NCI-H526 (cell line): Measurements from ENCODE around the gene GRAMD4.

Source experiments
- DNase-seq, 2 experiments: peaks; one replicate each; lab custom pipeline; 2025; lab: John Stamatoyannopoulos, UW

GRAMD4 gene

DNA sequence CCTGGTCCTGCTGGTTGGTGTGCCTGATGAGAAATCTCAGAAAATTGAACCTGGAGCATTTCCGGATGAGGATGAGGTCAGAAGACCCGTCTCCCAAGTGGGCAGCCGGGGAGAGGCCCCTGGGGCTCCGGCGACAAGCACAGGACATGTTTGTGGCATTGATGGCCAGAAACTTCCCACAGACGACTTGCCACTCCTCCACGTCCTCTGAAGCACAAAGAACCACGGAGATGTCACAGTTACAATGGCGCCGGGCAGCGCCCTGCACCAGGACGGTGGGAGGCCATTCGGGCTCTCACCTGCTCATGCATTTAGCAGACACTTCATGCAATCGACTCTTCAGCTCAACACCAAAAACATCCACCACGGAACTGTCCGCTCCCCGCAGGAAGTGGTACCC lies 71.4 kb downstream of the GRAMD4 start:
- no peak for DNase-seq

DNA sequence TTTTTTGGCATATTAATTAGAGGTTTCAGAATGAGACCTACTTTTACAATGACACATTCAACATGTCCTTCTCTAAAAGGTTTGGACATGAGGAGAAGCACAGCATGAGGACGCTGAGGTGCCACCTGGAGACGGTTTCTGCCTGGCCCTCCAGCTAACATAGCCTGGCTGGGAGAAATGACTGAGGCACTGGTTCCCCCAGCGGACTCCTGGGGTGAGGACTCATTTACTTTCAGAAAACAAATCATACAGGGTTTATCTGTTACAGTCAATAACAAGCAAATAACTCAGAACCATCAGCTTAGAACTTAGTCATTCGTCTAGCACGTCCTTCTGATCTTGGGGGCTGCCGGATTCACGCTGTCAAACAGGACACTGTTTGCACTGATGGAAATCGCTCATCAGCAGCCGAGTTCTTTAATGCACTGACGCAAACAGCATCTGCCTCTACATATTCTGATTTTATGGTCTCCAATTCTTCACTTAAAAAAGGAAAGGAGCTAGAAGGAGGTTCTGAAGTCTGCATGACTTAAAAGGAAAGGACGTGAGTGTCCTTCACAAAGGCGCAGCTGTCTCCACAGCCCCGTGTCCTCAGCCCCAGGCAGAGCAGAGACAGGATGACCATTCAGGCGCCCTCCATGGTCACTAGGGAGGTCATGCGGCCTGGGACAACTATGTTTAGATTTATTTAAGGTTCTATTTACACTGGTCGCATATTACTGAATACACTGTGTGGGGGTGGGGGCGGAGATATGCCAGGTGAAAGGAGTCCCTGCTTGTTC lies 73.6 kb downstream of the GRAMD4 start:
- no peak for DNase-seq

DNA sequence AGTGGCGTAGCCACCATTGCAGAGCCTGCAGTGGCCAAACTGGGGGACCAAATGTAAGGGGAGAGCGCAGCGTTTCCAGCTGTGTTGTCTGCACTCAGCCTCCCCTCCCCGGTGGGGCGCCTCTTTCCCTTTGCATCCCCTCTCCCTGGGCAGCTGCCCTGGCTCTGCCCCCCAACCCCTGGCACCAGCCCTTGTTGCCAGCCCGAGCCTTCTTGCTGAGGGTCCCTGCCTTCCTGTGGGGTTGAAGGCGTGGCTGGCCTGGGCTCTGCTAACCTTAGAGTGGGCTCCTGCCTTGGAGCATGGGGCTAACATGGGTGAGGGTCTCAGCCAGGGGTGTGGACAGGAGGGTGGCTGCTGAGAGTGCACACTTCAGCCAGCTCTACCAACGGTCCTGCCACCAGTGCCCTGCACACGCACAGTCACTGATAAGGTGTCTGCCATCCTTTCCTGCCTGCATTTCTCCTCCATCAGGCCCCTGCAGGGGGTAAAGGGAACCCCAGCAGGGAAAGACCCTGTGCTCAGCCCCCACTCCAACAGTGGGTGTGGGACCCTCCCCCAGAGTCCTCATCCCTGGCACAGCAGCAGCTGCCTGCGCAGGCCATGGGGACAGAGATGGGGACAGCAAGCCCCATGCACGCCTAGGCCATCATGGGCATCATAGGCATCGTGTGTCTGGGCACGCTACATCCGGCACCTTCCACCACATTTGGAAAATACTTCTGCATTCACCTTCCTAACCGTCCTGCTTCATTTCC lies 74.4 kb downstream of the GRAMD4 start:
- DNase-seq, result no peak

DNA sequence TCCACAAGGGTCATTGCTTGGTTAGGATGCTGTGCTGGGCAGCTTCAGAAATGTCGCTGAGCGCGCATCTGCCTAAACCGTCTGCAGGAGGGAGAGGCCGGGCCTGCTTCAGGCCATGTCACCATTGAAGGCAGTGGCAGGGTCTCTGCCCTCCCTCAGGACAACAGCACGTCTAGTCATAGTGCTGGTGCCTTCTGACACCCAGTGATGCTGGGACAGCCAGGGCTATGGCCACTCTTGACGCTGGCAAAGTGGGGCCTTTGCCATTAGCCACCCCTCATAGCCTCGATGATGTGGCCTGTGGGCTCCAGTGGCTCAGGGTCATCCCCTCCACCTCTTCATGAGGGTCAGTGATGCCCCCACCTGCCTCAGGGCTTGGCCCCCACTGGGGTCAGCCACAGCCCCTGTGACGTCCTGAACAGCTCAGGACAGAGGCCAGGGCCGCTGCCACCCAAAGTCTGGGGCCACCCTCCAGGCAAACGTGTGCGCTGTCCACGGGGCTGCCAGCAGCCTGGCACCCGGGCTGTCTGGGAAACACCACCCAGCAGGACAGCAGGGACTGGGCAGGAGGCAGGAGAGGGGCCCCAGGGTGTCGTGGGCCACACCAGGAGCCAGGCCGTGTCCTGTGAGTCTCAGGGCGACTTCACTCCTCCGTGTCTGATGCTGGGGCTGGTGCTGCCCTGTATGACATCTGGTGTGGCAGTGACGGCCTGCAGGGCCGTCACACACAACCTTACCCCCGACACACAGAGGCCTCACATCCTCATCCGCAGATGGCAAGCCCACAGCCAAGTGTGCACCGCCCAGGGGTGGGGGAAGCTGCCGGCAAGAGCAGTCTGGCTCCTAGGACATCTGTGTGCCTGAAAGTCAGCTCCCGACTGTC lies 75.4 kb downstream of the GRAMD4 start:
- no peak for DNase-seq

DNA sequence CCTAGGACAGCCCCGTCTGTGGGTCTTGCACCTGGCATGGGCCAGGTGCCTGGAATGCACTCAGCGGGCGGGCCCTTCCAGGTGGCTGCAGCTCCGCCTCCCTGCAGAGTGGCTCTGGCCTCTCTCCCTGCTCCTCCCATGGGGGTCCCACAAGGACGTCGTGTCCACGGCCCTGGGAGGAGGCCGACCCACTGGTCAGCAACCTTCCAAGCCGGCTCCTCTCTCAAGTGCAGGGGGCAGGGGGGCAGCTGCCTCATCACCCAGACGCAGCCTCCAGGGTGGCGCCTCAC lies 76.0 kb downstream of the GRAMD4 start:
- DNase-seq, result no peak

DNA sequence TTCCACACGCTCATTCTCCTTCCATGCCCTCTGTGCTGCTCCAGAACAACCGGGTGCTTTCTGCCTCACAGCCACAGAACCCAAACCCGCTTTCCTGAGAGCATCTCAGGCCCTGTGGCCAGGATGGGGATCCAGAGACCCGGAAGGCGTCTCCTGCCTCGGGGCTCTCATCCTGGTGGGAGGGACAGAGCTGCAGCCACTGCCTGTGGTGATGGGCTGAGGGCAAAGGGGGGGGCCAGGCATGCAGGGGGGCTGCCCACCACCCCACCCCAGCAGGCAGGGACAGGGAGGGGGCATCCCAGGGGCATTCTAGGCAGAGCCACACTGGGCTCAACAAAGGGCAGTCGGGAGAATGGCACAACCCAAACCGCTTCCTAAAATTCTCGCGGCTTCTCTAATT lies 76.4 kb downstream of the GRAMD4 start:
- no peak for DNase-seq

DNA sequence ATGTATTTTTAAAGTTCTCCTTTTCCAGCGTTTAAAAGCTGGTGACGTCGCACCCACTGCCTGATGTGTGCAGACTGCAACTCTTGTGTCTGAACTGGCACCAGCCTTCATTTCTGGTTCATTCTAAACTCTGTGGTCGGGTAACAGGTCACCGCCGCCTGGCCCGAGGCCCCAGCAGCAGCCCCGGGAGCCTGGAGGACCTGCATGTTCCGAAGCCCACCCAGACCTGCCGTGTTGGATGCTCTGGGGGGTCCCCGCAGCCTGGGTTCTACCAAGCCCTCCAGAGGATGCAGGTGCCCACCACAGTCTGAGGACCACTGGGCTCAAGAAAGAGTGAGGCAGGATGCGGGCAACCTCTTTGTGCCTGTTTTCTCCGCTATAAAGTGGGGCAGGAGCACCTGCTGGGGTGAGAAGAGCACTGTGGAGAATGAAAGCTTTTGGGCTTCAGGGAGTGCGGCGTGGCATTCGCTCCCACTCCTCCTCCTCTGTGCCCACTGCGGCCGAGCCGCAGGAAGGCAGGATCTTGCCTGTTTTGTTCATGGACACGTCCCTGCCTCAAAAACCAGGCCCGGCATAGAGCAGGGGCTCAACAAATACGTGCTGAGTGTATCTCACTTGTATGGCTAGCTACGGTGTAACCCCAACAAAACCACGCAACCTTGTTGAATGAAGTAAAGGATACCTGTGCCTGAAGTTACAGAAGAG lies 77.8 kb downstream of the GRAMD4 start:
- DNase-seq, result no peak

DNA sequence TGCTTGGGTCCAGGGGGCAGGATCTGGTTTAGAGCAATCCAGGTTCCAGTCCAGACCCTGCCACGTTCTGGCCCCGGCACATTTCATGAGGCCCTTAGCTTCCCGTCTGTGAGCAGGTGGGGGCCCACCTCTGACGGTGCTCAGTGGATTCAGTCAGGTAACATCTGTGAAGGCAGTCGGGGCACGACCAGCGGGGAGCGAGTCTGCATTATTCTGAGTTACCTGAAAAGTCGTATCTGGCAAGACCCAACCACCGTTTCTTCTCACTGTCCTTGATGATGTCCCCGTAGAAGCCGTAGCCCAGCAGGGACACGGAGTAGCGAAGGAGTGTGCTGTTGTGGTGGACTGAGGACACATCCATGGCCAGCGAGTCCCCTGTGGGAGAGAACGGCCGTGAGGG lies 78.9 kb downstream of the GRAMD4 start:
- no peak for DNase-seq

DNA sequence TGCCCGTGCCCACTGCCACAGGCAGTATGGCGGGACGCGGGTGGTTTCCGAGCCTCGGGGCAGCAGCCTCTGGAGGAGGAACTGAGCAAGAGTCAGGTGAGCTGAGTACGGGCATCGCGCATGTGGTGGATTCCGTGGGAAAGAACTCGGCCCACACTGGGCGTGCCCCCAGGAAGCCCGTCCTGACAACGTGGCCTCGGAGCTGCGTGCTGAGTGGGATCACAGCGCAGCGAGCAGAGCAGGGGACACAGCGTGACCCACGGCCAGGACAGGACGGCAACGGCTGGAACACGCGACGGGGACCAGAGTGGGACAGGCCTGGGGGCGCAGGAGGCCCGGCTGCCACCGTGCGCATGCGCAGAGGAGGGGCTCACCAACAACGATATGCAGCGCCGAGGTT lies 81.1 kb downstream of the GRAMD4 start:
- DNase-seq, result no peak

DNA sequence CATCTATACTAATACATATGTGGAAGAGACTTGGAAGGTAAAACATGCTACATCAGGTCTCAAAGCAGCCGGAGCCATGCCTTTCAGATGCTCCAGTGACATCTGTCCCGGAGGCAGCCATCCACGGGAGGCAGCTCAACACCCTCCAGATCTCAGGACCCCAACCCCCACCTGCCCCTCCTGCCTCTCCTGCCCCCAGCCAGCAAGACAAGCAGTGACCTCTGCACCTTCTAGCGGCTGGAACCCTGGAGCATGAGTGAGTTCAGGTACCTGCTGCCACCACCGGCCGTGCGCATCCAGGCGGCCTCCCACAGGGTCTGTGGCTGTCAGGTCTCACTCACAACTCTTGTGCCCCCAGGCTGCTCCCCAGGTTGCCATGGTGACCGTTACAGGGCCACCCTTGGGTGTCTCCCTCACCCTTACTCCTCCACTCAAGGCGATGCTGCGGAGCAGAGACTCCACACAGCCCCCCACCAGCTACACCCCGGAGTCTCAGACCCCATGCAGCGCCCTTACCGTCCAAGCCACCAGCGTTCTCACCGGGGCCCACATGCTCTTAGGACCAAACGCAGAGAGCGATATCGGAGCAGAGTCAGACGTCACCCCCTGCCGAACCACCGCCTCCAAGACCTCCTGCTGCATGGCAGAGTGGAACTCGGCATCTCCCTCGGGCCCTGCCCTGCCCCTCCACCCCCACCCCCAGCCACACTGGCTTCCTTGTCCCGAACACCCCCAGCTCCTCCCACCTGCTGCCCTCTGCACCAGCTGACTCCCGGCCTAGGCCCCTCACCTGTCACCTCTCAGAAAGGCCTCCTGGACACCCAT lies 83.2 kb downstream of the GRAMD4 start:
- no peak for DNase-seq

DNA sequence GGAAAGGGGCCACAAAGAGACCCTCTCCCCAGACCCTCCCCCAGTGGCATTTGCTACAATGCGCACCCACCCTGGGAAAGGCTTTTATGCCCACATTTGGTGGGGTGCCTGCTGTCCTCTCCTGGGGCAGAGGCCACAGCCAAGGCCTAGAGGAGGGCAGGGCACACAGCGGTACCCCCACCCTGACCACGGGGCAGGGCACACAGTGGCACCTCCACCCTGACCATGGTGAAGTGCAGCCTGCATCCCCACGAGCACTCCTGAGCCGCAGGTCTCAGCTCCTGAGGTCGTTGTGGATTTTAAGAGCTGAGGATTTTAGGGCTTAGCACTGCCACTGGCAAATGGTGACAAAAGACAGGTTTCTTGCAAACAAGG lies 83.8 kb downstream of the GRAMD4 start:
- no peak for DNase-seq

DNA sequence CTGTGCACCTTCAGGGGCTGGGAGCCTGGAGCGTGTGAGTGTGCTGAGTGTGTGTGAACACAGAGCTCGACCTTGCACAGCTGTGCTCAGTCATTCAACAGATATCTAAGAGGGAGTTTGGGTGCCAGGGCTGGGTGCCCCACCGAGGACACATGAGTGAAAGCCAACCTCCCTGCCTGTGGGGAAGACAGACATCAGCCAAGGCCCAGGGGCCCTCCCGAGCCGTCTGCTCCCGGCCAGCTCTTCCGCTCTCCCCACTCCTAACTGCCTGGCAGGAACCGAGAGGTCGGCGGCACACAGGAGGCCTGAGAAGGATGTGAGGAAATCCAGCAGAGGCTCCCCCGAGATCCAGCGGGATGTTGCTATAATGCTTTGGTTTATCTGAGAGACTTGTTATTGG lies 85.9 kb downstream of the GRAMD4 start:
- no peak for DNase-seq

DNA sequence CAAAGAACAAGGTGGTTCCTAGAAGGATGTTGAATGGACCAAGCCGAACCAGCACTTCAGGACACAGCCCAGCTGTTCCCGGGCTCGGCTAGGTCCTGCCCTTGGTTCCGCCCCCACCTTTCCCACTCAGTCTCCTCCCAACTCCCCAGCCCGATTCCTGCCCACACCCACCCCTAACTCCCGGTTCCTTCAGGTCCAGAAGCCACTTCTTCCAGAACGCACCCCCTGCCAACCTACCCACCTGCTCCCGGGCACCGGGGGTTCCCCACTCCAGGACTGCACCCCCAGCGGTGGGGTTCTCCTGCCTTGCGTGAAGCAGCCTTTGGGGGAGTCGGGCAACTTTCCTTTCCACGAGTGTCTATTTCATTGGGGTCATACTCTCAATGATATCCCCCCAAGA lies 87.1 kb downstream of the GRAMD4 start:
- DNase-seq, result no peak

DNA sequence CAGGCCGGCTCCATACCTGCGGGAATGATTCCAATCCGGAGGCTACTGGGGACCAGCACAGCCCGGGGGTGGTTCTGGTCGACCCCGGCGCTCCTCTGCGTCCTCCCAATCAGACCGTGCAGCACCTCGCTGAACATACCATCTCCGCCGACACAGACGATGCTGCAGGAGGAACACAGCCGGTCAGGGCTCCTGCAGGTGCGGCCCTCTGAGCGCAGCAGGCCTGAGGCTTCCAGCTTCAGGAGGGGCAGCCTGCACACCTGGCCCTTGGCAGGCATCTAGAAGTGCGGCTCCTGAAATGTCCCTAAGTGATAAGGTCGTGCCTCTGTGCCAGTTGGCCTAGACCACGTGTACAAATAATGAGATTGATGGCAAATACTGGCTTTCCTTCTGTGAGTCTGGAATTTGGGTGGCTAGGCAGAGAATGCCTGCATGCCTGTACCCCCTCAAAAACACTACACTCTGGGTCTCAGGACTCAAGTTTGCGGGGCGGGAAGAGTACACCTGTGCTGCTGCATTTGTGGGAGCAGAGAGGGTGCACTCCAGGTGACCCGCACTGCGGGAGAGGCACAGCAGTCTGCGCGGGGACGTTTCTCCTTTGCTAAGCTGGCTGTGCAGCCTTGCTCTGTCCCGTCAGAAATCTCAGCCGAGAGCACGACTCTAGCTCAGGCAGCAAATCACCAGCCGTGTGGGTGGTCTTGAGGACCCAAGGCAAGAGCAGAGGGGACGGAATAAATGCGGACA lies 87.8 kb downstream of the GRAMD4 start:
- DNase-seq, result no peak

DNA sequence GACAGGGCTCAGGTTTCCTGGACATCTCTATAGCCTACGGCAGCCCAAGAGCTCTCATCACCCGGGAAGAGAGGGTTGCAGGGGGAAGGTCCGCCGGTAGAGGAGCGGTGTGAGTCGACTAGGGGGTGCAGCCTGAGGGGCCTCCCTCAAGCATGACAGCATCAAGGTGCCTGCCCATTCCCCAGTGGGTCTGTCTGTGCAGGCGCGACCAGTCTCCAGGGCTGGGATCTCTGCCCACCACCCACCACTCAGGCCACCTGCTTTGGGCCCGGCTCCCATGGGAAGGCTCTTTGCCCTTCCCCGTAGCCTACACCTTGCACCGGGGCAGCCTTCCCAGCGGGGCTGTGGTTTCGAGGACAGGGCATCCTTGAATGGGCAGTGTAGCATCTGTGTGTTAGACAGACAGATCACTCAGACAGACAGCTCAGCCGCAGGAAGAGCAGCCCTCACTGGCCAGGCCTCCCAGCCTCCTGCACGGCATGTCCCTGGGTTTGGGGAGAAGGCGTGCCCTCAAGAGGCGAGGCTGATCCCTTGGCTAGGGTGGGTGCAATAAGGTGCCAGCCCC lies 88.7 kb downstream of the GRAMD4 start:
- DNase-seq, result no peak

DNA sequence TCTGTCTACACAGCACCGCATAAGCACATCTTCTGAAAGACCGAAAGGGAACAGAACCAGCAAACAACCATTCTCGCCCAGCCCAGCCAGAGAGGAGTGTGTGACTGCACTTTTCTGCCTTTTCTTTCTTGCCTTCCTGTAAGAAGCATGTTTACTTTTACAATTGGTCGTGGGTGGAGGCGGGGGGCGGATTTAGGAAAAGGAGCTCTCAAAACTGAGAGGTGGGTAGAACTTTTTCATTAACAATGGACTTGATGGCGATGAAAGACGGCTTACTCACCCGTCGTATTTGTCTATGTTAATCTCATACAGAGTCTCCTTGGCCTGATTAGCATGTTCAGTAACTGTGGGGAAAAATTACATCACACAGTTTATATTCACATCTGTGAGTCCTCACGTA lies 90.6 kb downstream of the GRAMD4 start:
- DNase-seq, result peak; percentile 53 to 57

DNA sequence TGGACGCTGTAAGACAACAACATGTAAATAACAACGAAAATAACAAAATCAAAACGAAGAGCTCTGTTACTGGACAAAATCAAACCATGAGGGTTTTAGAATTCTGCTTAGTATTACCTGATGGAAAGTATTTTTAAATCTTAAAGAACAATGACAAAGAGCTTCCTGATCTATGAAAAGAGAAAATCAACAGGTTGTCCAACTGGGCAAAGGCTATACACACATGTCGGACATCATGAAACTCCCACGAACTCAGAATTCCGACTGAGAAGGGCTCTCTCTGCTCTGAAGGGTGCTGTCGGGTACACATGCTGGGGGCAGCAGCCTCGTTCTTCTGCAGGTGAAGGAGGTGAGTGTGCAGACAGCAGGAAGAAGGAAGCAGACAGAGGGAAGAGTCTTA lies 92.1 kb downstream of the GRAMD4 start:
- no peak for DNase-seq

DNA sequence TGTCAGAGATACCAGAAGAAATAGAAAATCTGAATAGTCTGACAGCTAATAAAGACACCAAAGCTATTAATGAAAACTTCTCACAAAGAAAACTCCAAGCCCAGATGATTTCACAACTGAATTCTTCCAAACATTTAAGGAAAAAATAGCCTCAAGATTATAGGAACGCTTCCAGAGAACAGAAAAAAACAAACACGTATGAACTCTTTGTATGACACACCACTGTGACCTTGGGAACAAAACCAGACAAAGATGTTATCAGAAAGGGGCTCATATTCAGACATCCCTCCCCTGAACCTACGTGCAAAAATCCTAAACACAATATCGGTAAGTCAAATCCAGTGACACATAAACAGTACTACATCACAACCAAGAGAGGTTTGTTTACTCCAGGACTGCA lies 94.4 kb downstream of the GRAMD4 start:
- DNase-seq, result no peak

DNA sequence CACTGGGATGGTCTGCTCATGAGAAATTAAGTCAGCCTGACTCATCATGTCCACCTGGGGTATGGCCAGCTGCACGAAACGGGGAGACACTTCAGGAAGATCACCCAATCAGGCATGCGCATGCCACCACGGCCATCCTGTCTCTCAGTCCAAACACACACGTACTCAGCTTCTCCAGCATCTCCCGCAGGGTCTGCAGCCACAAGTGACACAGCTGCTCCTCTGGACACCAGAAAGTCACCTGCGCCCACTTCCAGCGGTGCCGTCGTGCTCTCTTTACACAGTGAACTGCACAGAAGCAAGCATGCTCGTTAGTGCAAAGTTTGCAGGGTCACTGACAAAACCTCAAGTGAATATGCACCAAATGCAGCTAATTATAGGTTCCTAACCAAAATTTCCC lies 99.7 kb downstream of the GRAMD4 start:
- DNase-seq, result no peak

DNA sequence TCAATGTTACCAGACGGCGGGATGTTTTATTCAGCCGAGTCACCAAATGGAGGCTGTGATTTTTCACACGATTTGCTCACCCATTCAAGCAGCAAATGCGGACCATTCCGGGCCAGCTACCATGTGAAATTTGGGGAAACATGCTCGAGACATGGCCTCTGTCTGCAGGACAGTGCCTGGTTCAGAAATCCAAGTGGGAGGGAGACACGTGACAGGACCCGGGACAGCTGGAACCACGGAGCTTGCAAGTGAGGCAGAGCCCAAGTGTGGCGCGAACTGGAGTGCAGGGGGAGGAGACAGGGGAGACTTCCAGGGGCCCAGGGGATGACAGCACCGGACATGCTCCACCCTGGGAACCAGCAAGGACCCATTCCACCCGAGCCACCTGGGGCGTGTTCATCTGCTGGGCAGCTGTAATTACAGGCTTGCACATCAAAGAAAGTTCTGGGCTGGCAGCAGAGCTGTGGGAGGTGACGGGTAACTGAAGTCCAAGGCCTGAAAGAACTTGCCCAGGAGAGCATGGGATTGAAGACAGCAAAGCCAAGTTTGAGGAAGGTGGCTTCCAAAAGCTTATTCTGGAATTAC lies 101.4 kb downstream of the GRAMD4 start:
- no peak for DNase-seq
